HFF-Myc (cell line): Measurements from ENCODE around the gene THOC7.
A peak's percentile ranks its signal among the peaks of the same experiment; 100 is the strongest.

ENCODE experiments used
- DNase-seq: peaks from one replicate; pipeline ENCODE4 v3.0.0-alpha.2; 2011; ENCODE audit warnings: low read depth; ENCODE audit errors: extremely low read depth
- H3K4me3 ChIP-seq: replicated peaks from 2 replicates; pipeline ENCODE4 v1.5.1; 2011; ENCODE audit warnings: low read depth, mild to moderate bottlenecking, control low read depth, low read length
- CTCF ChIP-seq: IDR thresholded peaks from 2 replicates; pipeline ENCODE4 v1.5.1; 2012; ENCODE audit warnings: mild to moderate bottlenecking, low read depth, low read length, control low read depth; ENCODE audit errors: missing control alignments

The THOC7 gene

GRCh38 chr3:63819151-63819398 lies 44.5 kb downstream of the THOC7 start, which contains the start of gene C3orf49:
Gene C3orf49, plus strand, starts transcription at chr3:63819299. Its CDS starts 173 bp downstream, at chr3:63819472.
- DNase-seq, result no peak
- TF ChIP-seq CTCF, result no peak
- no peak within 1 kb of the TSS for H3K4me3 ChIP-seq

- peak; percentile 51 for DNase-seq
- TF ChIP-seq CTCF, result peak; percentile 77
- no peak overlapping the region for H3K4me3 ChIP-seq
Measured at GRCh38 chr3:63818282-63819150, 45.1 kb downstream of the THOC7 start.

GRCh38 chr3:63817225-63817624 lies 46.4 kb downstream of the THOC7 start:
- no peak for DNase-seq
- H3K4me3 ChIP-seq, result no peak overlapping the region
- TF ChIP-seq CTCF, result no peak

- no peak overlapping the region for H3K4me3 ChIP-seq
- no peak for DNase-seq
- TF ChIP-seq CTCF, result no peak
Measured at GRCh38 chr3:63814237-63814636, 49.4 kb downstream of the THOC7 start.

GRCh38 chr3:63809607-63810006 lies 54.0 kb downstream of the THOC7 start:
- peak; percentile 47 for DNase-seq

GRCh38 chr3:63808633-63809032 lies 55.0 kb downstream of the THOC7 start:
- H3K4me3 ChIP-seq, result no peak overlapping the region
- DNase-seq, result no peak
- TF ChIP-seq CTCF, result no peak

More at GRCh38 chr3:63809607-63810006, 54.0 kb downstream of the THOC7 start:
- no peak overlapping the region for H3K4me3 ChIP-seq
- TF ChIP-seq CTCF, result no peak
